Gastroesophageal sphincter (tissue), 3 donors: ENCODE measurements around the gene RPTOR.

Experiments
- CTCF ChIP-seq, 4 experiments: fragments of 200-600 bp in 2 of 4; fragments of 450-650 bp in 2 of 4; sonication (generic) in 1 of 4; IDR thresholded peaks; one replicate each; pipeline ENCODE4 v1.5.1; 2017 to 2019; ENCODE audit warnings: antibody characterized with exemption in 4 of 4, mild to moderate bottlenecking in 2 of 4, moderate library complexity in 2 of 4
- POLR2AphosphoS5 ChIP-seq: sonication (generic); formaldehyde crosslinking; IDR thresholded peaks from one replicate; pipeline ENCODE4 v1.6.1; 2017; ENCODE audit warnings: antibody characterized with exemption

GRCh38 chr17:81012574-81013447 is 468.2 kb downstream of the RPTOR start:
- TF ChIP-seq CTCF (IDR thresholded peaks at IDR 0.05) (no peak), POLR2AphosphoS5 (no peak)
